K562 (cell line): ENCODE measurements around the gene FERD3L.

Source experiments
- CTCF ChIP-seq, 3 experiments: IDR thresholded peaks in 2 of 3; conservative IDR thresholded peaks in 1 of 3; 2 replicates each; pipeline ENCODE4 v1.5.1; 2011 to 2012; ENCODE audit warnings: low read length in 3 of 3, mild to moderate bottlenecking in 3 of 3, control low read depth in 2 of 3, improper control_type of control experiment in 1 of 3, inconsistent platforms in 1 of 3, low read depth in 1 of 3, mixed read lengths in 1 of 3, moderate library complexity in 1 of 3; ENCODE audit not compliant: insufficient read depth in 2 of 3
- ELK1 ChIP-seq: sonication (generic); formaldehyde crosslinking; IDR thresholded peaks from 2 replicates; pipeline ENCODE4 v1.8.1; 2022; ENCODE audit warnings: missing genetic modification reagents
- RAD21 ChIP-seq, 2 experiments: fragments of 250-450 bp in 1 of 2; fragments of 450-650 bp in 1 of 2; sonication (Bioruptor Pico) in 1 of 2; formaldehyde crosslinking in 1 of 2; IDR thresholded peaks in 1 of 2; conservative IDR thresholded peaks in 1 of 2; 2 replicates each; pipeline versions ENCODE4 v1.4.0 to v1.8.0; 2020 to 2022; ENCODE audit warnings: mild to moderate bottlenecking in 2 of 2, moderate library complexity in 1 of 2
- TBP ChIP-seq: optimal IDR thresholded peaks from 2 replicates; pipeline ENCODE3; 2011; ENCODE audit warnings: low read depth, low read length, improper control_type of control experiment
- UBTF ChIP-seq, 2 experiments: IDR thresholded peaks; 2 replicates each; pipeline ENCODE4 v1.6.1; 2012; ENCODE audit warnings: improper control_type of control experiment in 2 of 2, low read depth in 2 of 2, low read length in 2 of 2, borderline replicate concordance in 1 of 2
- YY1 ChIP-seq, 3 experiments: IDR thresholded peaks; 2 replicates each; pipeline ENCODE4 v1.6.1; 2011; ENCODE audit warnings: low read length in 2 of 3, mild to moderate bottlenecking in 2 of 3, moderate library complexity in 2 of 3, borderline replicate concordance in 1 of 3, control low read depth in 1 of 3, low read depth in 1 of 3; ENCODE audit not compliant: insufficient read depth in 3 of 3, insufficient replicate concordance in 2 of 3, control insufficient read depth in 1 of 3, insufficient read length in 1 of 3; ENCODE audit errors: extremely low read depth in 1 of 3
- ZBTB7A ChIP-seq: IDR thresholded peaks from 2 replicates; pipeline ENCODE4 v1.6.1; 2011; ENCODE audit warnings: low read depth, mild to moderate bottlenecking, low read length, moderate library complexity, borderline replicate concordance; ENCODE audit not compliant: control insufficient read depth

- no peak for TF ChIP-seq ZBTB7A
- TF ChIP-seq YY1 (IDR thresholded peaks at IDR 0.05; ENCODE audit: borderline replicate concordance in 1 of 3, control insufficient read depth in 1 of 3, extremely low read depth in 1 of 3, insufficient read depth in 3 of 3, insufficient read length in 1 of 3, insufficient replicate concordance in 2 of 3, low read depth in 1 of 3, low read length in 2 of 3): no peak
- TF ChIP-seq UBTF (IDR thresholded peaks at IDR 0.05; ENCODE audit: borderline replicate concordance in 1 of 2, low read depth in 2 of 2, low read length in 2 of 2): no peak
- no peak for TF ChIP-seq ELK1
- TF ChIP-seq TBP: no peak
- no peak for TF ChIP-seq RAD21 (CRISPR knock-in tag; conservative IDR thresholded peaks at IDR 0.05 in 1 of 2, IDR thresholded peaks at IDR 0.05 in 1 of 2)
- no peak for TF ChIP-seq CTCF (IDR thresholded peaks at IDR 0.05 in 2 of 3, conservative IDR thresholded peaks at IDR 0.05 in 1 of 3; ENCODE audit: insufficient read depth in 2 of 3, low read depth in 1 of 3, low read length in 3 of 3)
These were observed 30.7 kb downstream of the FERD3L start for GRCh38 chr7:19114551-19114855.
